ENCODE results near the gene SCTR. TPM values are rescaled to one million over a fixed set of nuclear protein-coding genes. Genes with fewer than 3 reads are reported as not detected.

Gene SCTR
- total RNA-seq, 1 experiment from 2014 or later = not detected

DNA sequence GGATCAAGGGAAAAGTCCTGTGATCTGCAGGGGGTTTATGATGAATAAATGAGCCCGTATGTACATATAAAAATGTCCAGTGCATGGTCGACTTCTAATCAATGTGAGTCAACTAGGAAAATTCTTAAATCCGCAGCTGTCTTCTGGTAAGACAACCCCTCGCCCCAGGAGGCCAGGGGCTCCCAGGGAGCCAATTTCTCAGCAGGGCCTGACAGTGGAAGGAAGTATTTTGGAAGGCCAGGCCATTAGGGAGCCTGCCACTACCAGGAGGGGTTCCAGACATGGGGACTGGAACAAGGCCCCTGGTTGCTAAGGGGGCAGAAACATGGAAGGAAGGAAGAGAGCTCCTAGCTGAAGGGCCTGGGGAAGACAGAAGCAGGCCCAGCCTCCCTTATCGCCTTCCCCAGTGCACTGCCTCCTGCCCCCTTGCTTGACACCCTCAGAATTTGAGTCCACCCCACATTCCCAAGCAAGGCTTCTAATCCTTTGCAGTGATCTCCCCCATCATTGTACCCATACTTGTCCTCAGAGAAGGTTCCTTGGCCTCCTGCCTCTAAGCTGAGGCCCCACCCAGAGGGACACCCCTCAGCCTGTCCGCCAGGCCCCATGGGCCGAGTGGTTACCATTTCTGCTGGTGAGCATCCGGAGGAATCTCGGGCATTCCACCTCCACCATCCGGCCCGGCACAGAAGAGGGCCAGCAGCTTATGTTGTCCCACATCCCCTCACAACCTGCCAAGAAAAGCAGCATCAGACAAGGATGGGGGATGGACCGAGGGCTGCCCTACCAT, 45.9 kb downstream of the SCTR start:
- ChIA-PET POLR2A (ENCODE audit: unreplicated experiment) (no interaction called here), CTCF (no interaction called here)
- DNase-seq = no peak
- H2AFZ ChIP-seq (ENCODE audit: low read length) = no peak overlapping the region
- ATAC-seq = no peak
- H3K4me2 ChIP-seq (ENCODE audit: low read length) = no peak overlapping the region
- no peaks in the 10 kb centered on the region for H4K20me1 ChIP-seq (ENCODE audit: low read length)
- no peaks in the 10 kb centered on the region for H3F3A ChIP-seq (ENCODE audit: low read length, unreplicated experiment)
- no peak overlapping the region for H3K9ac ChIP-seq (ENCODE audit: low read length)
- no peaks in the 10 kb centered on the region for H3K27me3 ChIP-seq (ENCODE audit: low read length)
- H3K9me2 ChIP-seq (replicated peaks; ENCODE audit: low read length) = no peaks in the 10 kb centered on the region
- intact Hi-C loops (cut with micrococcal nuclease) = no loop called here
- no peaks in the 10 kb centered on the region for H3K79me2 ChIP-seq (ENCODE audit: low read length)
- H3K4me1 ChIP-seq (ENCODE audit: insufficient read depth, low read length) = 0 out of 2 replicates have a peak, but pooled peaks cover 4% of the 10 kb centered on the region
- TF ChIP-seq EZH2phosphoT487 (IDR thresholded peaks at IDR 0.05; ENCODE audit: borderline replicate concordance, low read length) = no peak
- no peak for TF ChIP-seq EZH2 (IDR thresholded peaks at IDR 0.05; ENCODE audit: low read length, unreplicated experiment)
- TF ChIP-seq, protein P1, sequence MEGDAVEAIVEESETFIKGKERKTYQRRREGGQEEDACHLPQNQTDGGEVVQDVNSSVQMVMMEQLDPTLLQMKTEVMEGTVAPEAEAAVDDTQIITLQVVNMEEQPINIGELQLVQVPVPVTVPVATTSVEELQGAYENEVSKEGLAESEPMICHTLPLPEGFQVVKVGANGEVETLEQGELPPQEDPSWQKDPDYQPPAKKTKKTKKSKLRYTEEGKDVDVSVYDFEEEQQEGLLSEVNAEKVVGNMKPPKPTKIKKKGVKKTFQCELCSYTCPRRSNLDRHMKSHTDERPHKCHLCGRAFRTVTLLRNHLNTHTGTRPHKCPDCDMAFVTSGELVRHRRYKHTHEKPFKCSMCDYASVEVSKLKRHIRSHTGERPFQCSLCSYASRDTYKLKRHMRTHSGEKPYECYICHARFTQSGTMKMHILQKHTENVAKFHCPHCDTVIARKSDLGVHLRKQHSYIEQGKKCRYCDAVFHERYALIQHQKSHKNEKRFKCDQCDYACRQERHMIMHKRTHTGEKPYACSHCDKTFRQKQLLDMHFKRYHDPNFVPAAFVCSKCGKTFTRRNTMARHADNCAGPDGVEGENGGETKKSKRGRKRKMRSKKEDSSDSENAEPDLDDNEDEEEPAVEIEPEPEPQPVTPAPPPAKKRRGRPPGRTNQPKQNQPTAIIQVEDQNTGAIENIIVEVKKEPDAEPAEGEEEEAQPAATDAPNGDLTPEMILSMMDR (conservative IDR thresholded peaks at IDR 0.05; ENCODE audit: low read depth, low read length) = no peak
- BruUV-seq (replicated peaks) = no TSS peak
- no peak overlapping the region for H3K4me3 ChIP-seq (ENCODE audit: low read length)
- no peaks in the 10 kb centered on the region for H3K9me3 ChIP-seq (ENCODE audit: low read length)
- H3K27ac ChIP-seq (ENCODE audit: low read length) = no peak overlapping the region
- no peaks in the 10 kb centered on the region for H3K36me3 ChIP-seq (ENCODE audit: low read depth, low read length)

DNA sequence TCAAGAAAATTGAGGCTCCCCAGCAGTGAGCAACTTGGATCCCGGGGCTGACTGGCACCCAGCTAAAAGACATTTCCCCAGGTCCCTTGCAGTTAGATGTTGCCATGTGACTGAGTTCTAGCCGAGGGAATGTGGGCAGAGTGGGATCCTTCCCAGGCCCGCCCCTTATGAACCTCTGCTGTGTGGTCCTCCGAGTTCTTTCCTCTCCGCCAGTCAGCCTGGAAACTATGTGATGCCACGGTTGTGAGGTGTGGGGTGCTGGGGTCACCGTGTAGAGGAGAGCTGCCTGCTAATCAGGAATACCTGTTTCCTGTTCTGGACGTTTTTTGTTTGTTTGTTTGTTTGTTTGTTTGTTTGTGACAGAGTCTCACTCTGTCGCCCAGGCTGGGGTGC, 47.2 kb downstream of the SCTR start:
- Histone ChIP-seq H3K4me2 (ENCODE audit: low read length) (no peak overlapping the region), H3K36me3 (ENCODE audit: low read depth, low read length) (no peaks in the 10 kb centered on the region), H4K20me1 (ENCODE audit: low read length) (no peaks in the 10 kb centered on the region), H3K4me1 (ENCODE audit: insufficient read depth, low read length) (0 out of 2 replicates have a peak, but pooled peaks cover 4% of the 10 kb centered on the region), H3K9me3 (ENCODE audit: low read length) (no peaks in the 10 kb centered on the region), H3K9ac (ENCODE audit: low read length) (no peak overlapping the region), H3K27ac (ENCODE audit: low read length) (no peak overlapping the region), H3K9me2 (replicated peaks; ENCODE audit: low read length) (no peaks in the 10 kb centered on the region), H3F3A (ENCODE audit: low read length, unreplicated experiment) (no peaks in the 10 kb centered on the region), H2AFZ (ENCODE audit: low read length) (no peak overlapping the region), H3K4me3 (ENCODE audit: low read length) (no peak overlapping the region), H3K79me2 (ENCODE audit: low read length) (no peaks in the 10 kb centered on the region), H3K27me3 (ENCODE audit: low read length) (no peaks in the 10 kb centered on the region)
- ATAC-seq (no peak), DNase-seq (no peak)
- POLR2A ChIA-PET (ENCODE audit: unreplicated experiment) = no interaction called here
- intact Hi-C loops (cut with micrococcal nuclease) = loop anchor here (2.0 kb wide), 1 partner anchor 596 kb away; no protein-coding TSS in a partner anchor
- TF ChIP-seq EZH2 (IDR thresholded peaks at IDR 0.05; ENCODE audit: low read length, unreplicated experiment) (no peak), EZH2phosphoT487 (IDR thresholded peaks at IDR 0.05; ENCODE audit: borderline replicate concordance, low read length) (no peak)
- TF ChIP-seq, protein P1 (conservative IDR thresholded peaks at IDR 0.05; ENCODE audit: low read depth, low read length) = no peak
- CTCF ChIA-PET = interaction anchor here (0.7 to 1.2 kb wide), 2 partner anchors 77 to 110 kb away, joined by 3 to 5 read pairs; partner anchors contain the start of genes C2orf76 and DBI
- BruUV-seq (replicated peaks) = no TSS peak
